HG03039 (cell line): Measurements from ENCODE around the gene MRGPRG.
"Not testable (repeated sequence)": the region's sequence is repeated elsewhere in the genome, so short reads cannot be mapped to it uniquely, and the experiment has no call there.

Source experiments
- ATAC-seq: cut with Tn5 transposase; IDR thresholded peaks from one replicate; pipeline ENCODE4 v1.9.1; 2021; ENCODE audit warnings: mild to moderate bottlenecking, moderate library complexity; ENCODE audit not compliant: unreplicated experiment

Gene MRGPRG

GRCh38 chr11:3218483-3219280 lies at the start of gene MRGPRG:
MRGPRG (minus strand) TSS chr11:3218813; CDS start chr11:3218813, 0 bp downstream.
- ATAC-seq: no peak

GRCh38 chr11:3262548-3262947 lies 43.9 kb upstream of the MRGPRG start:
- ATAC-seq: not testable (repeated sequence)

GRCh38 chr11:3261831-3262230 lies 43.2 kb upstream of the MRGPRG start:
- not testable (repeated sequence) for ATAC-seq

GRCh38 chr11:3257509-3257908 lies 38.9 kb upstream of the MRGPRG start:
- ATAC-seq: not testable (repeated sequence)

- not testable (repeated sequence) for ATAC-seq
Measured at GRCh38 chr11:3255241-3255640, 36.6 kb upstream of the MRGPRG start.

GRCh38 chr11:3254773-3255172 lies 36.2 kb upstream of the MRGPRG start:
- not testable (repeated sequence) for ATAC-seq

GRCh38 chr11:3245071-3245470 lies 26.5 kb upstream of the MRGPRG start:
- no peak for ATAC-seq

GRCh38 chr11:3243880-3244279 lies 25.3 kb upstream of the MRGPRG start:
- no peak for ATAC-seq

GRCh38 chr11:3237119-3237518 lies 18.5 kb upstream of the MRGPRG start:
- ATAC-seq: no peak

- ATAC-seq: no peak
Measured at GRCh38 chr11:3234846-3235245, 16.2 kb upstream of the MRGPRG start.

- no peak for ATAC-seq
Measured at GRCh38 chr11:3232956-3233355, 14.3 kb upstream of the MRGPRG start.

- no peak for ATAC-seq
Measured at GRCh38 chr11:3231851-3232744, 13.5 kb upstream of the MRGPRG start, which contains the start of gene MRGPRE. MRGPRE (minus strand) TSS chr11:3232417; CDS start chr11:3228799, 3,618 bp downstream.

- ATAC-seq: no peak
Measured at GRCh38 chr11:3231550-3231850, 12.9 kb upstream of the MRGPRG start.

GRCh38 chr11:3230636-3231549 lies 12.3 kb upstream of the MRGPRG start:
- no peak for ATAC-seq

GRCh38 chr11:3229673-3230630 lies 11.3 kb upstream of the MRGPRG start:
- no peak for ATAC-seq

GRCh38 chr11:3228445-3228829 lies 9.8 kb upstream of the MRGPRG start:
- ATAC-seq: no peak

- no peak for ATAC-seq
Measured at GRCh38 chr11:3227568-3228444, 9.2 kb upstream of the MRGPRG start.

GRCh38 chr11:3226846-3227567 lies 8.4 kb upstream of the MRGPRG start:
- no peak for ATAC-seq
